Lower lobe of right lung (tissue), 2 donors: Measurements from ENCODE around the gene ARHGAP28. TPM values are rescaled to one million over a fixed set of nuclear protein-coding genes. Genes with fewer than 3 reads are reported as not detected.

Experiments
- ATAC-seq, 2 donors: fragments of 200-7000 bp; cut with Tn5 transposase; one replicate each; pipeline ENCODE4 v1.9.1; 2020 to 2022; ENCODE audit warnings: mild to moderate bottlenecking in 2 of 2, moderate library complexity in 2 of 2
- DNase-seq: peaks from one replicate; pipeline ENCODE4 v3.0.0-alpha.2; 2020
- H3K27ac ChIP-seq: fragments of 200-600 bp; one replicate; pipeline ENCODE4 v1.8.0; 2022
- H3K27me3 ChIP-seq: fragments of 200-600 bp; one replicate; pipeline ENCODE4 v1.8.0; 2022; ENCODE audit warnings: low read depth
- H3K36me3 ChIP-seq: fragments of 200-600 bp; one replicate; pipeline ENCODE4 v1.8.0; 2022; ENCODE audit warnings: mild to moderate bottlenecking
- H3K4me1 ChIP-seq: fragments of 200-600 bp; one replicate; pipeline ENCODE4 v1.8.0; 2022
- H3K4me3 ChIP-seq: fragments of 200-600 bp; one replicate; pipeline ENCODE4 v1.8.0; 2022; ENCODE audit warnings: mild to moderate bottlenecking
- H3K9me3 ChIP-seq: fragments of 200-600 bp; one replicate; pipeline ENCODE4 v1.8.0; 2022
- CTCF ChIP-seq: fragments of 200-600 bp; IDR thresholded peaks from one replicate; pipeline ENCODE4 v1.8.0; 2022; ENCODE audit warnings: antibody characterized with exemption, mild to moderate bottlenecking
- intact Hi-C: fragments of 100-400 bp; cut with DNase I; formaldehyde crosslinking; loops from one replicate; pipeline ENCODE4 v1.11.0; 2022
- total RNA-seq: library from RNA; stranded (reverse); fragmentation: NEBNext Ultra II Directional; extraction: Animal tissue kit (Norgen Biotek cat#: 25700); gene quantifications from one replicate; pipeline ENCODE4 v1.2.1, GENCODE V29; 2021
- donor health status: DM: no; HTN: yes; CAD: no; lungs with severe emphysema.

The ARHGAP28 gene
- total RNA-seq, 1 donor from 2014 or later, result 13.1 TPM

GRCh38 chr18:6917072-6917471 is 187.6 kb downstream of the ARHGAP28 start:
- no peak for TF ChIP-seq CTCF

DNA sequence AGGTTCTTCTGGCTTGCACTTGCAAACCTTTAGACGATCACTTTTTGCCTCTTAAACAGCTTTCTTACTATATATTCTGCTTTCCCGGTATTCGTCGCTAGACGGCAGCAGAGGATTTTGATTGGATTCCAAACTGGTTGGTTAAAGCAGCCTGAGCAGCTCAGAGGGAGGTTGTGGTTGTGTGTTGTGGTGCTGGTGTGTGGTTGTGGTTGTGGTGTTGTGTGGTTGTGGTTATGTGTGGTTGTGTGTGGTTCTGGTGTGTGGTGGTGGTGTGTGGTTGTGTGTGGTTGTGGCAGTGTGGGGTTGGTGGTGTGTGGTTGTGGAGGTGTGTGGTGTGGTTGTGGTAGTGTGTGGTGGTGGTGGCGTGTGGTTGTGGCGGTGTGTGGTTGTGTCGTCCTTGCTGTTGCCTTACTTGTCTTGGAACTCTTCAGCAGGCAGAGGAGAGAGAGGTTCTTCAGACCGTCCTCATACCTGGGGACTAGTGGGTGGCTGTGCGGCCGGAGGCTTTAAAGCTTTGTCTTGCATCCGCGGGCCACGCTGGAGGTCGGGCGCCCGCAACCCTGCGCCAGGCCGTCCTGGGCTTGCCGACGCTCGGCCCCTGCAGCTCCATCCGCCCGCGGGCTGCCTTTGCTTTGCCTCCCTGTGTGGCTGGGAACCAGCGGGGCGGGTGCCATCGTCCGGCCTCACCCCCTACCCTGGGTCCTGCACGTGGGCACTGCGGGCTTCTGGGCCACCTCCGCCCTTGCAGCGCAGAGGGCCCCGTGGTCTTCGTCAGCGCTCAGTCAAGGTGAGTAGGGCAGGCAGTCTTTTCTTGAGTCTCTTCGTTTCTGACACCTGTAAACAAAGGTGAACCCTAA is 190.8 kb downstream of the ARHGAP28 start:
- no peak overlapping the region for H3K4me3 ChIP-seq
- H3K9me3 ChIP-seq, result no peaks in the 10 kb centered on the region
- H3K4me1 ChIP-seq, result no peaks in the 10 kb centered on the region
- H3K36me3 ChIP-seq, result no peaks in the 10 kb centered on the region
- intact Hi-C loops, result no loop called here
- H3K27ac ChIP-seq, result no peak overlapping the region
- ATAC-seq, result peak; percentile 73 to 76
- no peak for DNase-seq
- H3K27me3 ChIP-seq, result no peaks in the 10 kb centered on the region
- TF ChIP-seq CTCF, result peak; percentile 62

More at GRCh38 chr18:6917072-6917471, 187.6 kb downstream of the ARHGAP28 start:
- Histone ChIP-seq H3K4me3 (no peak overlapping the region), H3K27me3 (no peaks in the 10 kb centered on the region), H3K36me3 (no peaks in the 10 kb centered on the region), H3K27ac (no peak overlapping the region), H3K4me1 (no peaks in the 10 kb centered on the region), H3K9me3 (no peaks in the 10 kb centered on the region)
- intact Hi-C loops, result no loop called here
- ATAC-seq (no peak), DNase-seq (no peak)

DNA sequence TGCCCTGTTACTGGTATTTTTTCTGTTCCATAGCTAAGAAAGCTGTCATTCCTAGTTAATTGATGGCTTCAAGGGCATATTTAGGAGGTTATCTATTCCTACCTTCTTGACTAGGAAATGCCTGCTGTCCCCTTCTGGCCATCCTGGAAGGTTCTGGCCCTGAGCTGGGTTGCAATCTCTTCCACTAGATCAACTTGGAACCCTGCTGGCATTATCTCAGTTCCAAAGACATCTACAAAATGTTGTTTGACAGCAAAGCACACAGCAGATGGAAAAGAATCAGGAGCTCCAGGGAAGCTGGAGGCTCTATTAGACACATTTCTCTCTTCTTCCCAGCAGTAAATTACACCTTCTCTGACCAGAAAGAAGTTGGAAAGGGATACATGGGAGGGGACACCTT is 192.1 kb downstream of the ARHGAP28 start:
- DNase-seq (no peak), ATAC-seq (no peak)
- no peak overlapping the region for H3K27ac ChIP-seq
- no peaks in the 10 kb centered on the region for H3K36me3 ChIP-seq
- no peaks in the 10 kb centered on the region for H3K4me1 ChIP-seq
- no peak overlapping the region for H3K4me3 ChIP-seq
- no peaks in the 10 kb centered on the region for H3K27me3 ChIP-seq
- intact Hi-C loops, result no loop called here
- TF ChIP-seq CTCF, result no peak
- no peaks in the 10 kb centered on the region for H3K9me3 ChIP-seq

GRCh38 chr18:6923220-6923619 is 193.7 kb downstream of the ARHGAP28 start:
- Histone ChIP-seq H3K4me1 (no peaks in the 10 kb centered on the region), H3K9me3 (no peaks in the 10 kb centered on the region), H3K4me3 (no peak overlapping the region), H3K36me3 (no peaks in the 10 kb centered on the region), H3K27ac (no peak overlapping the region), H3K27me3 (no peaks in the 10 kb centered on the region)
- DNase-seq (no peak), ATAC-seq (no peak)
- TF ChIP-seq CTCF, result no peak
- intact Hi-C loops, result no loop called here

DNA sequence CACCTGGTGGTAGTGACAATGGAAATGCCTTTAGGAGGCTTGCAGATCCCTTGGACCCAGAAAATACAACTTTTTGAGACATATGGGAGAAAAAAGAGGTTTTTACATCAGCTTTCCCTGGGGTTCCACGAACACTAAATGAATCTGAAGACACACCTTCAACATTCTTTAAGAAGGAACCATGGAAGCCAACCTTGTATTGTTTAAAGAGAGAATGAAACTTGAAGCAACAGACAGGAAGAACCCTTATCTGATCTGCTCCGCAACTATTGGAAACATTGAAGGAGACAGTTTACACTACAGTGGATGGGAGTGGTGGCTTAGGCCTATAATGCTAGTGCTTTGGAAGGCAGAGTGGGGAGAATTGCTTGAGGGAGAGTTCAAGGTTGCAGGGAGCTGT is 197.6 kb downstream of the ARHGAP28 start:
- no peaks in the 10 kb centered on the region for H3K9me3 ChIP-seq
- ATAC-seq (no peak), DNase-seq (no peak)
- H3K27ac ChIP-seq, result no peak overlapping the region
- no peak overlapping the region for H3K4me3 ChIP-seq
- no peaks in the 10 kb centered on the region for H3K27me3 ChIP-seq
- no peaks in the 10 kb centered on the region for H3K4me1 ChIP-seq
- intact Hi-C loops, result no loop called here
- TF ChIP-seq CTCF, result no peak
- no peaks in the 10 kb centered on the region for H3K36me3 ChIP-seq
